ENCODE results near the gene DDX51.
"Not testable (repeated sequence)": the region's sequence is repeated elsewhere in the genome, so short reads cannot be mapped to it uniquely, and the experiment has no call there.

DDX51 gene

GRCh38 chr12:132153501-132154340 is 9.6 kb upstream of the DDX51 start:
- DNase-seq, result peak; percentile 53 to 91

- DNase-seq, result no peak
Measured at GRCh38 chr12:132152953-132153352, 8.8 kb upstream of the DDX51 start.

- no peak for DNase-seq
Measured at GRCh38 chr12:132152411-132152821, 8.3 kb upstream of the DDX51 start.

GRCh38 chr12:132151766-132152410 is 7.8 kb upstream of the DDX51 start:
- no peak for DNase-seq

- no peak for DNase-seq
Measured at GRCh38 chr12:132151145-132151765, 7.1 kb upstream of the DDX51 start.

- no peak for DNase-seq
Measured at GRCh38 chr12:132150780-132151144, 6.6 kb upstream of the DDX51 start.

- not testable (repeated sequence) for DNase-seq
Measured at GRCh38 chr12:132149526-132149925, 5.4 kb upstream of the DDX51 start.

GRCh38 chr12:132148368-132149045 is 4.4 kb upstream of the DDX51 start:
- no peak for DNase-seq

GRCh38 chr12:132147423-132148367 is 3.6 kb upstream of the DDX51 start:
- DNase-seq, result no peak

- no peak for DNase-seq
Measured at GRCh38 chr12:132146772-132147422, 2.8 kb upstream of the DDX51 start.

GRCh38 chr12:132146098-132146497 is 2.0 kb upstream of the DDX51 start:
- DNase-seq, result no peak

GRCh38 chr12:132145334-132145733 is 1.2 kb upstream of the DDX51 start:
- no peak for DNase-seq

- no peak for DNase-seq
Measured at GRCh38 chr12:132144810-132145168, 670 bp upstream of the DDX51 start.

GRCh38 chr12:132143336-132144071 is 615 bp downstream of the DDX51 start:
- no peak for DNase-seq

GRCh38 chr12:132142679-132143335 is 1.3 kb downstream of the DDX51 start:
- DNase-seq, result no peak

- no peak for DNase-seq
Measured at GRCh38 chr12:132141976-132142678, 2.0 kb downstream of the DDX51 start.

GRCh38 chr12:132140918-132141841 is 2.9 kb downstream of the DDX51 start:
- no peak for DNase-seq

- DNase-seq, result no peak
Measured at GRCh38 chr12:132140501-132140900, 3.6 kb downstream of the DDX51 start.

GRCh38 chr12:132139912-132140311 is 4.2 kb downstream of the DDX51 start:
- DNase-seq, result no peak

All from NCI-H526 (cell line).